NK-92 treated with Interleukin-12 subunit alpha and Interleukin-12 subunit beta, amount 100 ng/mL, for 24 hours (cell line): ENCODE data around the gene TUBG1.
"Not testable (repeated sequence)": the region's sequence is repeated elsewhere in the genome, so short reads cannot be mapped to it uniquely, and the experiment has no call there.

ENCODE experiments used
- DNase-seq: peaks from one replicate; lab custom pipeline; 2025; lab: John Stamatoyannopoulos, UW

The TUBG1 gene

DNA sequence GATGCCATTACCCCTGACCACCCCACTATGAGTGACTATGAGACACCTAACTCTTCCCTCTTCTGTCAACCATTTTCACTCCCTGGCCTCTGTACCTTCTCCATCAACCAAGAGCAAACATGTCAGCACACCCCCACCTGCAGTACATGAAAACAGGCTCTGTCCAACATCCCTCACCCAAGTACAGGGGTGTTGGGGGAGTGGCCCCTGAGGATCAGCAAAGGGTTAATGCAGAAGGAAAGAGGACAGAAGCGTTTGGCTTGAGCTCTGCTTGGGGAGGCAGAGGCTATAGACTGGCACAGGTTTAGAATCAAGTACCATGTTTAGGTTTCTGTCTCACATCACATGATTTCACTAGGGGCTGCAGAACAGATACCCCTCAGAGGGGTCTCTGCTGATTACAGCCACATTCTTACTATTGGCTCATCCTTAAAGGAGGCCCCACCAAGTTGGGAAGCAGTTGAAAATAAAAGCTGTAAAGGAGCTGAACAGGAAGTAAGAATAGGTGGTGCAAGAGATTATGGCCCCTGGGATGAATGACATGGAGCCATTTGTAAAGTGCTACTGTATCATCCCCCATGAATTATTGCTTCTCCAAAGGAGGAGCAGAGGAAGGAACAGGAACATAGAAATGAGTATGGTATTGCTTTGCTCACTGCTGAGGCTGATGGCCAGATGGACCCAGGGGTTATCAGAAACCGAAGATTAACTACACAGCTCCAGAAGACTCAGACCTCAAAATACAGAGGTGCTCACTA is 29.5 kb upstream of the TUBG1 start:
- no peak for DNase-seq

DNA sequence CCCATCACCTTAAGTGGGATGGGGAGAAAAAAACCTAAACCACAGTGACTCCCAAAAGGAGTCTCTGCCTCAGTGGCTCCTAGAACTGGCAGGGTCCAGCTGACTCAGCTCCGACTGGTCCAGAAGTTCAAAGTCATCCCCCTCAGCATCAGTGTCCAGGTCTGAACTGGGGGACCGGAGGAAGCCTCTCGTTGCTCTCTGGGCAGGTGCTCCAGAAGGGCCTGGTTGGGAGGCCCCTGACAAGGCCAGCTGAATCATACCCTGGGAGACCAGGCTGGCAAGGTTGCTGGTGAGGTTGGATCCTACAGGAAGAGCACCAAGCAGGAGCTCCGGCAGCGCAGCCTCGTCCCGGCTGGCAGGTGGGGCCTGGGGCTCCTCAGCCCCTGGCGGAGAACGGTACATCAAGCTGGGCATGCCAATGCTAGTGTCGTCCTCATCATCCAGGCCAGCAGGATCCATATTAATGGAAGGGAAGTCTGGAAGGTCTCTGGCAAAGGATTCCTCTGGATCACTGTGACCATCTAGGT is 27.7 kb upstream of the TUBG1 start:
- DNase-seq, result no peak

DNA sequence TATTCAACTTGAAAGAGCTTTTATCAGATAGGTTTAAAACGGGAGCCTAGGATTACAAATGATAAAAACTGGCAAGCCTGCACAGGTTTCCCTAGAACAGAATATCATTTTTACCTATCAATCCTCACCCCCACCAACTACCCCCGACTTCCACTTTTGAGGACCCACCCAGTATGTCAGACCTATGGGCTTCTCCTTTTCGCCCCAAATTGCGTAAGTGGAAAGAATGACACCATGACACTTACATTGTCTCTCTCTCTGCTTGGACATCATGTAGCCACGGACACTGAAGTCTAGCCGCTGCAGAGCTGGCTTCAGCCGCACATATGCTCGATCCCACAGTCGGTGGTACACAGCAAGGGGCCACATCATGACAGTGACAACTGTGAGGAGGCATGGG is 24.6 kb upstream of the TUBG1 start:
- no peak for DNase-seq

DNA sequence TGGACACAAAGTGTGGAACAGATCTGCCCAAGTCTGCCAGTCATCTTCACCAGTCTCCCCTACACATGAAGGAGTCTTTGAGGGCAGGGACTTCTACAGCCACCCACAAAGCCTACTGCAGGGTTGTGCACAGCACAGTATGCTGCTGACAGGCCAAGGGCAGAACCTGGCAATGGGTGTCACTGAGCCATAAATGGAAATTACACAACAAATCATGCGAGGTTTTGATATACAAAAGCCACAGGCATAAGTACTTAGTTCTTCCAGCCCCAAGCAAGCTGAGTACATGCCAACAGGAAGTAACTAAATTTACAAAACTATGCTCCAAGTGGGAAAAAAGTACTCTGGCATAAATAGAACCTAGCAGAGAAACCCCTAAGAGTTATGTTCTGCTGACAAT is 24.1 kb upstream of the TUBG1 start:
- DNase-seq, result no peak

DNA sequence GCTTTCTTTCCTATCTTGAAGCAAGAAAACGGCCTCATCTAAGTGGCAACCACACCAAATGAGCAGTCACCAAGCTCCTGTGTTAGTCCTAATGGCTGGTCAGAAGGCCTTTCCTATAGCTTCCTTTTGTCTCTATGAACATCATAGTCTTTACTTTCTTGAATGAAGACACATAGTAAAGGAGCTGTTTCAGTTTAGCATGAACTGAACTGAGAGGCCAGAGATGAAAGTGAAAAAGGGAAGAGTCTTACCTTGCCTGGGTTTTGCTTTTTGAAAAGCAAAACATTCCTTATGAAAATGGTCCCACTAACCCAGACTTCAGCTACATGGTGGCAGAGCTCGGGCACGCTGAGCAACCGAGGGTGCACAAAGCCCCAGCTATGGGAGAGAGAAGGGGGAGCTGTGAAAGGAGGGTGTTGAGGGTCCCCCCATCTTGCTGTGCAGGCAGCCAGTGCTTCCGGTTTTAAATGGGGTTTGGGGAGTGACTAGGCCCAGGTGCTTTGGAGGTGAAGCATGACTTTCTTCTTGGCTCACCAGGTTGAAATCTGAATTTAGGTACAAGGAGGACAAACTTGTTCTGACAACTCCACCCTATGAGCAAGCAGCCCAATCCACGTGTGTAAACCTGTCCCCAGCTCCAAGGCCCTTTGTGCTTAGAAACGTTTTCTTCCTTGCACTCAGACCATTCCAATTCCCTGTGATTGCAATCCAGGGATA is 22.8 kb upstream of the TUBG1 start:
- DNase-seq, result no peak

DNA sequence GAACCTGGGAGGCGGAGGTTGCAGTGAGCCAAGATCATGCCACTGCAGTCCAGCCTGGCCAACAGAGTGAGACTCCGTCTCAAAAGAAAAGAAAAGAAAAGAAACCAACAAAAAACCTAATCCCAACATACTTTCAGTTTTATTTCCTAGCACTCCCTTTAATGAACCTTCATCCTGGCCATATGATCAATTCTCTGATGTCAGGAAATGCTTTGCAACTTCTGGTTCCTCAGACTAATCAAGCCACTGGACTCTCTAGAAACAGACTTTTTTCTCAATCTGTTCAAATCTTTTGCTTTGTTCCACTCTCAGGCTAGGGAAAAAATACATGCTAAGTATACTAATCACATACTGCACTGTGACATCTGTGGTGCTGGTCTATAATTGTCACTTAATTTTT is 18.6 kb upstream of the TUBG1 start:
- DNase-seq, result no peak

DNA sequence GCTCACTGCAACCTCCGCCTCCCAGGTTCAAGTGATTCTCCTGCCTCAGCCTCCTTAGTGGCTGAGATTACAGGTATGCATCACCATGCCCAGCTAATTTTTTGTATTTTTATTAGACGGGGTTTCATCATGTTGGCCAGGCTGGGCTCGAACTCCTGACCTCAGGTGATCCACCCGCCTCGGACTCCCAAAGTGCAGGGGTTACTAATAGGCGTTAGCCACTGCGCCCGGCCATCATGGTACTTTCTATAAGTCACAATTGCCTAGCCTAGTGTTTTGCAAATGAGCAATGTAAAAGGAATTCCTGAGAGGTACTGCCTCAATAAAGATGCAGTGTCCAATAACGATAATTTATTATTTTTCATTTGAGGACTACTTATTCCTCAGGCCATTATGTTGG is 18.1 kb upstream of the TUBG1 start:
- no peak for DNase-seq

DNA sequence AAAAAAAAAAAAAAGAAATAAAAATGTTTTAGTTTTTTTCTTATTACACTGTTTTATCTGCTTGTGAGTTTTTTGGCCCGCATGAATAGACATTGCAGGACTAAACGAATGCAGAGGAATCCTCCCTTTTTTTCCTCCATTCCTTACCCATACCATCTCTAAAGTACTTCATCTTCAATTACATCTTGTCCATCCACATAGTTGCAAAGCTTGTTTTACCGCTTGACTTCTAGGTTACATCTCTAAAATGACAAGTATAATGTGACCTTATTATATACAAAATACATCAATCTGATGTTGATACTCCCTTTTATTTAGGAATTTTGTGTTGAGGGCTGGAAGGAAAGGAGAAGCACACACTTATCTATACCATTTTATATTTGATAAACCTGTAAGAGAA is 13.1 kb upstream of the TUBG1 start:
- no peak for DNase-seq

DNA sequence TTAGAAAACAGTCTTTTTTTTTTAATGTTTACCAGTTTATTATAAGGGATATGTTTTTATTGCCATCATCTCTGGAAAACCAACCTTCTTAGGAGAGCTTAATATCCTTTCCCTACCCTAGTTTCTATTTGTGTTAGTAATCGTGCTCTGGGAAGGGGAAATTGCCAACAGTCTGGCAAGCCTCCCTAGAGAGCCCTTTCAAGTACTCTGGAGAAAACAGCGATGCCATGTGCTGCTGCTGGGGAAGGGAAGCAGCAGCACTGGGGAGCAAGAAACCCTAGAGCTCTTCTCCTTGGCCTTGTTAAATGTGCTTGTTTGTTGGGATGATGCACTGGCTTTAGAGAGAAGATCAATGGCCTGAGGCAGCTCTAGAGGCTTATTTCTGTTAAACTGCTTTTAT is 10.6 kb upstream of the TUBG1 start:
- no peak for DNase-seq

DNA sequence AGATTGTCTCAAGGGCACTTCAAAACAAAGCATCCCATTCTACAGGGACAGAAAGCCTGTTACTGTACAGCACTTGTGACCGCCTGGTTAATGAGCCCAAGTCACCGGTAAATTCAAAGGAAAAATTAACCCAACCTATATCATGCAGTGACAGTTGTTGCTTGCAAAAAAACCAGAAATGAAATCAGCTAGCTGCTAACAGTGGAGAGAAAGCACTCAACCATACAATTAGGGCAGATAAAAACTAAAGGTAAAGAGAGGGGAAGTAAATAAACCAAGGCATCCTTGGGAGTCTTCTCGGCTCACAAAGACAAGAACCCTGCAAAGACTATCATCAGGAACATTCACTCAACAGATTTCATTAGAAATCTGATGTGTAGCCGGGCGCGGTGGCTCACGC is 6.2 kb upstream of the TUBG1 start:
- DNase-seq, result no peak

DNA sequence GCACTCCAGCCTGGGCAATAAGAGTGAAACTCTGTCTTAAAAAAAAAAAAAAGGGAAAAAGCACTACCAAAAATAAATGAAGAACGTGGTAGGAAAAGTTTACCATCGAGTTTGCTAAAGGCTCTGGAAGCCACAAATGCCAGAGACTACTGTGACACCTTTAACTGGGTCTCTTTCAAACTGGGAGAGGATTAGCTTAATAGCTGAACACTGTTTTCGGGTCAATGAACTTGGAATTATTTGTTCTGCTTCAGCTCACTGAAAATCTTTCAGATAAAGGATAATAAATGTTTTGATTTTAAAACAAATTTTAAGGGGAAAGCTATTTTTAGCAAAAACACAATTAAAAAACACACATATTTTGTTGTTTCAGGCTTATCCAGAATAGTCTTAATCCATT is 1.7 kb upstream of the TUBG1 start:
- DNase-seq, result no peak

DNA sequence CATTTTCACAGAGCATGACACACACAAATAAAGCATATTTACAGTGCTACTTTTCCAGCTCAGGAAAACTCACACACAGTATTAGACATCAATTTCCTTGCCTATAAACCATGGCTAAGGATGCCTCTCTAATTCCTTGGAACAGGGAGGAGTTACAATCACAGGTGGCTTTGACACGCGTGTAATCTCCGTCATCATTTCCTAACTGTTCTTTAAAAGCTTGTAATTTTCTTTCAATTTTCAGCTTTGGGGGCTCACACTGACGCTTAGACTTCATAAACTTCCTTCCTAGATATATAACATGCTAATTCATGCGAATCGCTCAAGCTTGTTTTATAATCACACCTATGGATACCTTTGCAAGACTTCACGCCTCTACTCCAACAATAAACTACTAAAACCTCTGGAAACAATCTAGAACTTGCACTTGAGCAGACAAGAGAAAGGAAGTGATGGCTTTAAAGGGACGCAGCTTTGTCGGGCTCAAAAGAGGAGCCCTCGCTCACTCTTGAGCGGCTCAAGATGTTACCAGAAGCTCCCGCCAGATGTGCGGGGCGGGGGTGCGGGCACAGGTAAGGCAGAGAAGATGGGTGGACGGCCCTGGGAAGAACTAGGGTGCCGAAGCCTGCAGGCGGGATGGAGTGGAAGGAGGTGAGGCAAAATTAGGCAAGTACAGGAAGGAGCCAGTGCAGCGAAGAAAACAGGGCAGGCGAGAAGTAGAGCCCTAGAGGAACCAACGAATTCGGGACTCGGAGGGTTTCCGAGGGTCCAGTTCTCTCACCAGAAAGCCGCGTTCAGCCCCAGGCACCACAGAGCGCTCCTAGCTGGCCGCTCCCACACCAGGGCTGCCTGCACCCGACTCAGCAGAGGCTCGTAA is 940 bp upstream of the TUBG1 start:
- no peak for DNase-seq

DNA sequence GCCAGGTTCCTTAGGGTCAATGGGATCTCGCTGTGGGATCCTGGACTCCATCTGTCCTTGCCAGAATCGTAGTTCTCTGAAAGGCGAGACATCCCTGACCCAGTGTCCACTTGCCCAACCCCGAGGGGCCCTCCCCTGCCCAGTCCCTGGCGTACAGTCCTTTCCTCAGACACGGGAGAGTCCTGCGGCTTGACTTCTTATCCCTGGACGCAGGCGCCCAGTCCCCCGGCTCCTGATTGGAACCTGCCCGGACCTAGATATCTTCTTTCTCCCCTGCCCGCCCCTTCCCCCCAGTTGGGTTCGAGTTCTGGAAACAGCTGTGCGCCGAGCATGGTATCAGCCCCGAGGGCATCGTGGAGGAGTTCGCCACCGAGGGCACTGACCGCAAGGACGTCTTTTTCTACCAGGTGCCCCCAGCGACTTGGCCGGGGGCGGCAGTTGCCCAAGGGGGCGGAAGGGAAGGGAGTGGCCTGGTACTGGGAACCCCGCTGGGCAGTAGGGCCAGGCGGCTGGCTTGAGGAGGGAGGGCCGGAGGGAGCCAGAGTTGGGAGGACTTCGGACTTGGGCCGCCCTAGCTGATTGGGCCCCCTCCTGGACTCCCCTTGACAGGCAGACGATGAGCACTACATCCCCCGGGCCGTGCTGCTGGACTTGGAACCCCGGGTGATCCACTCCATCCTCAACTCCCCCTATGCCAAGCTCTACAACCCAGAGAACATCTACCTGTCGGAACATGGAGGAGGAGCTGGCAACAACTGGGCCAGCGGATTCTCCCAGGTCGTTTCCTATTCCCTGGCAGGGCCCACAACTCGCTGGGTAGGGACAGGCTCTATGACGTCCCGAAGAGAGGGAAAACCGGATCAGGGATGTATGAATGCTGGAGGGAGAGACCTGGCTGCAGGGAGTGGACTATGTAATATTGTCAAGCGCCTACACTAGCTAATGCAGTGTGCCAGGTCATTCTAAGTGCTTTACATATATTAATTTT is 625 bp downstream of the TUBG1 start:
- DNase-seq, result not testable (repeated sequence)

DNA sequence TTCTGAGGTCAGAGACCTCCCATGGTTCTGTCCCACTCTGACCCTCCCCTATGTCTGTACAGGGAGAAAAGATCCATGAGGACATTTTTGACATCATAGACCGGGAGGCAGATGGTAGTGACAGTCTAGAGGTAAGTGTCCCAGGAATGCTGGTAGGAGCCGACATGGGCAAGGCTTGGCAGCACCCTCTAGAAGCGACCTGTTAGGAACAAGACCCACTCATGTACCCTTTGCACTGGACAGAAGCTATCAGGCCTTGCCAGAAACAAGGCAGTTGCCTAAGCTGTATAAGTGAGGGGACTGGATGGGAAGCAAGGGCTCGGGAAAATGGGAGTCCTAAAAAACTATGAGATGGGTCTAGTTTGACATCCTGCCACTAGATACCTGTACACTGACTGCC is 2.5 kb downstream of the TUBG1 start:
- DNase-seq, result no peak

DNA sequence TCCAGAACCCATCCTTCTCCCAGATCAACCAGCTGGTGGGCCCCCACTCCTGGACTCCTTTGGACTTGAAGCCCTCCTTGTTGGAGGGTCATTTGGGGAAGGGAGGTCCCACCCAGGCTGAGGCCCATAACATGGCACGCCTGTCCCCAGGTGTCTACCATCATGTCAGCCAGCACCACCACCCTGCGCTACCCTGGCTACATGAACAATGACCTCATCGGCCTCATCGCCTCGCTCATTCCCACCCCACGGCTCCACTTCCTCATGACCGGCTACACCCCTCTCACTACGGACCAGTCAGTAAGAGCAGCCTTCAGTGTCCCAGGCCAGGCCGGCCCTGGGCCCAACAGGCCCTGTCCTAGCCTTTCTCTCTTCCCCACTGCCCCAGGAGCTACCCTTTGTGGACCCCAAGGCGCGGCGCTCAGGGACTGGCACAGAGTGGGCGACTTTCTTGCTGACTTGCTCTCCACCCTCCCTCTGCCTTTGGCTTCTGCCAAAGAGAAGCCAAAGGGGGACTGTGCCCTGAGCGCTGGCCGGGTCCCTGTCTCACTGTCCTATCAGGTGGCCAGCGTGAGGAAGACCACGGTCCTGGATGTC is 4.3 kb downstream of the TUBG1 start:
- DNase-seq, result no peak

DNA sequence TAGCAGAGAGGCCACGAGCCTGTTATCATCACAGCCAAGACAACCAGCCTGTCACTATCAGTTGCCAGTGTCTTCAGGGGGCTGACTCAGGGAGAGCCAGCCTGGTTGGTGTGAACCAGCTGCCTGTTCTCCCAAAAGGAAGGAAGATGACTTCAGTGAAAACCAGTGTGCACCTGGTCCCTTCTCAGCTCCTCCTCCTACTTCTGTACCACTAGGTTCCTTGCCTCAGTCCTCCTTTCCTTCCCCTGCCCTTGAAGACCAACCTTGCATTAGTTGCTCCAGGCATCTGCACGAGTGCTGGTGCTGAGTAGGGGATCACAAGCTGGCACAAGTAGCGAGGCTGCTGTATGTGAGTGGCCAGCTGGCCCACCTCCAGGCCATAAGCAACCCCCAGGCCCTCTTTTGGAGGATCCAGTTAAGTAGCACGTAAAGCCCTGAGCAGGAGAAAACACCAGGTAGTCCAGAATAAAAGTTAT is 8.5 kb downstream of the TUBG1 start:
- no peak for DNase-seq

DNA sequence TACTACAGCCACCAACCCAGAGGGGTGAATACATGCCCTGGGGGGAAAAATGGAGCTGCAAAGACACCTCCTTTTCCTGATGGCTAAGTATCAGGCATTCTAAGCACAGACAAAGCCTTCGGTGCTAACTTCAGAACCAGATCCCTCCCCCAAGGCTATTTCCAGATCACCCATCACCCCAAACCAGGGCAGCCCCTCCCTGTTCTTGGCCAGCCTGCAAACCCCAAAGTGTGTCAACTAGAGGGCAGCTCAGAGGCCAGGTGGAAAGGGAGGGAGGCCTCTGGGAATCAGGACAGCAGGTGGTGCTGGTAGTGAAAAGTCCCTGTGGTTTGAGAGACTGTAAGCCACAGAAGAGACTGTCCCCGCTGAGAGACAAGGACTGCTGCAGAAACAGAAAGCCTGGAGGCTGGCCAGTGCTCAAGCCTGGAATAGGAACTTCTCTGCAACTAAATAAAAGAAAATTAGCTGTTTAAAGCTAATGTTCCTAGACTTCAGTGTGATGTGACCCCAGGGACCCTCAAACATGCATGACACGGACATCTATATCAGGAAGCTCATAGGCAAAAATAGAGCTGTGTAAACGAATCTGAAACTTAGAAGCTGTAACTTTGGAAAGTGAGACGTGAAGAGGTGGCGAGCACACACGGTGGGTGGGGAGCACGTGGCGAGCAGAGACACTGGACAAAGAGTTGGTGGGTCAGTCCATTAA is 9.1 kb downstream of the TUBG1 start:
- DNase-seq, result no peak

DNA sequence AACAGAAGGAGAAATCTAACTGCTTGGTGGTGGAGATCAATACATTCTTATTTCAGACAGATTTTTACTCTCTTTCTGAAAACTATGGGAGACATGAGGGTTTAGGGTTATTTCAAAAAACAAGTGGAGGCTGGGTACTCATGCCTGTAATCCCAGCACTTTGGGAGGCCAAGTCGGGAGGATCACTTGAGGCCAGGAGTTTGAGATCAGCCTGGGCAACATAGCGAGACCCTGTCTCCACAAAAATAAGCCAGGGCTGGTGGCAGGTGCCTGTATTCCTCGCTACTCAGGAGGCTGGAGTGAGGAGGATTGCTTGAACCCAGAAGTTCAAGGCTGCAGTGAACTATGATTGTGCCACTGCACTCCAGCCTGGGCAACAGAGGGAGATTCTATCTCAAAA is 12.5 kb downstream of the TUBG1 start:
- not testable (repeated sequence) for DNase-seq

DNA sequence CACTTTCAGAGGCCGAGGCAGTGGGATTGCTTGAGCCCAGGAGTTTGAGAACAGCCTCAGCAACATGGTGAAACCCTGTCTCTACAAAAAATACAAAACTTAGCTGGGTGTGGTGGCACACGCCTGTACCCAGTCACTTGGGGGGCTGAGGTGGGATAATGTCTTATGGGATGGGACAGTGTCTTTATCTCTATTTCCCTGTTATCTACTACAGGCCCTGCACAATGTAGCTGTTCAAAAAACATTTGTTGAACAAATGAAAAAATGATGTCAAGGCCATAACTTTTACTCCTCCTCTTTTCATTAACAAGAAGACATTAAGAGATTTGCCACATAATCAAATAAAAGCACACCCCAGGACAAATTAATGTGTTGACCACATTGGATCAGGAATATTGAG is 13.8 kb downstream of the TUBG1 start:
- no peak for DNase-seq
